ENCODE measurements around the gene ZNF366.

ZNF366 gene

GRCh38 chr5:72497823-72498222, 9.4 kb downstream of the ZNF366 start:
- Histone ChIP-seq H3K79me2 (ENCODE audit: control insufficient read depth, insufficient read depth, low read length) (no peaks in the 10 kb centered on the region), H3K27me3 (ENCODE audit: insufficient read depth, low read length, poor library complexity) (no peaks in the 10 kb centered on the region), H3K4me1 (ENCODE audit: control insufficient read depth, low read depth, low read length) (no peaks in the 10 kb centered on the region), H2BK15ac (replicated peaks; ENCODE audit: low read depth) (no peak overlapping the region), H3K4me2 (ENCODE audit: low read length) (no peak overlapping the region), H3K56ac (ENCODE audit: low read length) (no peak overlapping the region), H4K8ac (ENCODE audit: low read depth, low read length) (no peak overlapping the region), H2BK5ac (ENCODE audit: low read length) (no peak overlapping the region), H3K4ac (ENCODE audit: low read depth, low read length) (no peak overlapping the region), H3K18ac (ENCODE audit: low read length) (no peak overlapping the region), H3K9ac (ENCODE audit: low read length) (no peak overlapping the region), H4K5ac (ENCODE audit: low read length) (no peak overlapping the region), H2AK5ac (ENCODE audit: low read length) (no peak overlapping the region), H3K4me3 (ENCODE audit: low read length) (no peak overlapping the region), H3K23ac (ENCODE audit: low read length) (no peak overlapping the region), H3K36me3 (ENCODE audit: control insufficient read depth, insufficient read depth, low read length) (no peaks in the 10 kb centered on the region), H3K79me1 (ENCODE audit: low read length) (no peaks in the 10 kb centered on the region), H3K27ac (ENCODE audit: low read depth, low read length) (no peak overlapping the region), H2BK120ac (ENCODE audit: low read depth, low read length) (no peak overlapping the region)
- no peak for DNase-seq
- WGBS (ENCODE audit: extremely low coverage, insufficient coverage, low lambda C conversion rate), result no CpG with 5 or more reads among the region's 3 CpGs

- Histone ChIP-seq H3K4me1 (ENCODE audit: control insufficient read depth, low read depth, low read length) (no peaks in the 10 kb centered on the region), H3K23ac (ENCODE audit: low read length) (no peak overlapping the region), H3K4ac (ENCODE audit: low read depth, low read length) (no peak overlapping the region), H3K27me3 (ENCODE audit: insufficient read depth, low read length, poor library complexity) (no peaks in the 10 kb centered on the region), H2BK15ac (replicated peaks; ENCODE audit: low read depth) (no peak overlapping the region), H4K8ac (ENCODE audit: low read depth, low read length) (no peak overlapping the region), H3K36me3 (ENCODE audit: control insufficient read depth, insufficient read depth, low read length) (no peaks in the 10 kb centered on the region), H4K5ac (ENCODE audit: low read length) (no peak overlapping the region), H2BK5ac (ENCODE audit: low read length) (no peak overlapping the region), H3K4me3 (ENCODE audit: low read length) (no peak overlapping the region), H3K56ac (ENCODE audit: low read length) (no peak overlapping the region), H2BK120ac (ENCODE audit: low read depth, low read length) (no peak overlapping the region), H3K4me2 (ENCODE audit: low read length) (no peak overlapping the region), H3K18ac (ENCODE audit: low read length) (no peak overlapping the region), H3K27ac (ENCODE audit: low read depth, low read length) (no peak overlapping the region), H3K79me2 (ENCODE audit: control insufficient read depth, insufficient read depth, low read length) (no peaks in the 10 kb centered on the region), H3K79me1 (ENCODE audit: low read length) (no peaks in the 10 kb centered on the region), H3K9ac (ENCODE audit: low read length) (no peak overlapping the region), H2AK5ac (ENCODE audit: low read length) (no peak overlapping the region)
- no CpG with 5 or more reads among the region's 6 CpGs for WGBS (ENCODE audit: extremely low coverage, insufficient coverage, low lambda C conversion rate)
- no peak for DNase-seq
These were observed 11.8 kb downstream of the ZNF366 start for GRCh38 chr5:72495410-72495809.

DNA sequence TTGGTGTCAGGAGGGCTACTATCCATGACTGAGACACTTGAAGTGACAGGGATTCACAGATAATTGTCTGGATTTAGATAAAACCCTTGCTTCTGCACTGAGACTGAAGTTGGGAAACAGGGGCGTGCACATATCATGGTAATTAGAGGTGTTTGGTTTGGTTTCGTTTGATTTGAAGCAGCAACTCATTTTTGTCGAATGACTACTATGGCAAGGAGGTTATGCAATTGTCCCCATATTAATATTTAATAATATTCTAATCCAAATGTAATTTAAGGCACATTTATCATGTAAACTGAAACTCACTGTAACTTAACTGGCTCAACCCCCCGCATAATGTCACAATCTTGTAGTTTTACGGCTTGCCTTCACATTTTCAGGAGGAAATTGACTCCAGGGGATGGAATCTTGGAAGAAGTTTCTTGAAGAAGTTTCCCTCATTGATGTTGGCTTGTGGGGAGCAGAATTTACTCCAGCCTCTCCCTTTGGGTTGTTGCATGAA, 12.5 kb downstream of the ZNF366 start:
- Histone ChIP-seq H3K9ac (ENCODE audit: low read length) (no peak overlapping the region), H3K4me3 (ENCODE audit: low read length) (no peak overlapping the region), H3K18ac (ENCODE audit: low read length) (no peak overlapping the region), H3K4ac (ENCODE audit: low read depth, low read length) (no peak overlapping the region), H3K4me2 (ENCODE audit: low read length) (no peak overlapping the region), H2BK120ac (ENCODE audit: low read depth, low read length) (no peak overlapping the region), H3K23ac (ENCODE audit: low read length) (no peak overlapping the region), H3K56ac (ENCODE audit: low read length) (no peak overlapping the region), H4K8ac (ENCODE audit: low read depth, low read length) (no peak overlapping the region), H3K36me3 (ENCODE audit: control insufficient read depth, insufficient read depth, low read length) (no peaks in the 10 kb centered on the region), H2BK5ac (ENCODE audit: low read length) (no peak overlapping the region), H2BK15ac (replicated peaks; ENCODE audit: low read depth) (no peak overlapping the region), H2AK5ac (ENCODE audit: low read length) (no peak overlapping the region), H4K5ac (ENCODE audit: low read length) (no peak overlapping the region), H3K4me1 (ENCODE audit: control insufficient read depth, low read depth, low read length) (no peaks in the 10 kb centered on the region), H3K27ac (ENCODE audit: low read depth, low read length) (no peak overlapping the region), H3K79me1 (ENCODE audit: low read length) (no peaks in the 10 kb centered on the region), H3K27me3 (ENCODE audit: insufficient read depth, low read length, poor library complexity) (no peaks in the 10 kb centered on the region), H3K79me2 (ENCODE audit: control insufficient read depth, insufficient read depth, low read length) (no peaks in the 10 kb centered on the region)
- DNase-seq, result no peak
- WGBS (ENCODE audit: extremely low coverage, insufficient coverage, low lambda C conversion rate), result no CpG with 5 or more reads among the region's 5 CpGs

- H3K79me1 ChIP-seq (ENCODE audit: low read length), result no peaks in the 10 kb centered on the region
- H3K4ac ChIP-seq (ENCODE audit: low read depth, low read length), result no peak overlapping the region
- H4K8ac ChIP-seq (ENCODE audit: low read depth, low read length), result no peak overlapping the region
- no peak overlapping the region for H3K18ac ChIP-seq (ENCODE audit: low read length)
- H3K4me2 ChIP-seq (ENCODE audit: low read length), result no peak overlapping the region
- H2BK15ac ChIP-seq (replicated peaks; ENCODE audit: low read depth), result no peak overlapping the region
- no peak overlapping the region for H2BK5ac ChIP-seq (ENCODE audit: low read length)
- H3K9ac ChIP-seq (ENCODE audit: low read length), result no peak overlapping the region
- no peak overlapping the region for H2AK5ac ChIP-seq (ENCODE audit: low read length)
- no peaks in the 10 kb centered on the region for H3K79me2 ChIP-seq (ENCODE audit: control insufficient read depth, insufficient read depth, low read length)
- H3K36me3 ChIP-seq (ENCODE audit: control insufficient read depth, insufficient read depth, low read length), result no peaks in the 10 kb centered on the region
- no peaks in the 10 kb centered on the region for H3K27me3 ChIP-seq (ENCODE audit: insufficient read depth, low read length, poor library complexity)
- no peak for DNase-seq
- H4K5ac ChIP-seq (ENCODE audit: low read length), result no peak overlapping the region
- H3K23ac ChIP-seq (ENCODE audit: low read length), result no peak overlapping the region
- no peak overlapping the region for H3K56ac ChIP-seq (ENCODE audit: low read length)
- no peak overlapping the region for H3K27ac ChIP-seq (ENCODE audit: low read depth, low read length)
- H2BK120ac ChIP-seq (ENCODE audit: low read depth, low read length), result no peak overlapping the region
- no peaks in the 10 kb centered on the region for H3K4me1 ChIP-seq (ENCODE audit: control insufficient read depth, low read depth, low read length)
- no peak overlapping the region for H3K4me3 ChIP-seq (ENCODE audit: low read length)
These were observed 17.7 kb downstream of the ZNF366 start for GRCh38 chr5:72489536-72489935.

DNA sequence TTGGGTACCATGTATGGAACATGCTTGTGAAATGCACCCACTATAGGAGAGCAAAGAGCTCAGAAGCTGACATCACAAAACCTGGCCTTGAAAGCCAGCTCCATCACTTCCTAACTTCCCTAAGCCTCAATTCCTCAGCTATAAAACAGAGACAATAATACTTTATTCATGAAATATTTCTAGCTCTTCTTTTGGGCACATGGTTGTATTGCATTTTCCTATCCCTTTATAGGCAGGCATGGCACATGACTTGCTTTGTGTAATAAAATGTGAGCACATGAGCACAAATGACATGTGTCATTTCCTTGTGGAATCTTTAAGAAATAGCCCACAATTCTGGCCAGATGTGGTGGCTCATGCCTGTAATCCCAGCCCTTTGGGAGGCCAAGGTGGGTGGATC, 18.5 kb downstream of the ZNF366 start:
- H4K8ac ChIP-seq (ENCODE audit: low read depth, low read length), result no peak overlapping the region
- no peak overlapping the region for H2BK120ac ChIP-seq (ENCODE audit: low read depth, low read length)
- no peak overlapping the region for H4K5ac ChIP-seq (ENCODE audit: low read length)
- no peaks in the 10 kb centered on the region for H3K79me2 ChIP-seq (ENCODE audit: control insufficient read depth, insufficient read depth, low read length)
- no peaks in the 10 kb centered on the region for H3K36me3 ChIP-seq (ENCODE audit: control insufficient read depth, insufficient read depth, low read length)
- H3K4me3 ChIP-seq (ENCODE audit: low read length), result no peak overlapping the region
- no peak overlapping the region for H2BK15ac ChIP-seq (replicated peaks; ENCODE audit: low read depth)
- H3K27me3 ChIP-seq (ENCODE audit: insufficient read depth, low read length, poor library complexity), result no peaks in the 10 kb centered on the region
- no peak overlapping the region for H2AK5ac ChIP-seq (ENCODE audit: low read length)
- H3K4me1 ChIP-seq (ENCODE audit: control insufficient read depth, low read depth, low read length), result no peaks in the 10 kb centered on the region
- H3K18ac ChIP-seq (ENCODE audit: low read length), result no peak overlapping the region
- no peak overlapping the region for H3K27ac ChIP-seq (ENCODE audit: low read depth, low read length)
- H3K23ac ChIP-seq (ENCODE audit: low read length), result no peak overlapping the region
- H3K9ac ChIP-seq (ENCODE audit: low read length), result no peak overlapping the region
- no peak overlapping the region for H3K4me2 ChIP-seq (ENCODE audit: low read length)
- no peak overlapping the region for H3K4ac ChIP-seq (ENCODE audit: low read depth, low read length)
- no peak overlapping the region for H2BK5ac ChIP-seq (ENCODE audit: low read length)
- DNase-seq, result no peak
- no peaks in the 10 kb centered on the region for H3K79me1 ChIP-seq (ENCODE audit: low read length)
- H3K56ac ChIP-seq (ENCODE audit: low read length), result no peak overlapping the region

DNA sequence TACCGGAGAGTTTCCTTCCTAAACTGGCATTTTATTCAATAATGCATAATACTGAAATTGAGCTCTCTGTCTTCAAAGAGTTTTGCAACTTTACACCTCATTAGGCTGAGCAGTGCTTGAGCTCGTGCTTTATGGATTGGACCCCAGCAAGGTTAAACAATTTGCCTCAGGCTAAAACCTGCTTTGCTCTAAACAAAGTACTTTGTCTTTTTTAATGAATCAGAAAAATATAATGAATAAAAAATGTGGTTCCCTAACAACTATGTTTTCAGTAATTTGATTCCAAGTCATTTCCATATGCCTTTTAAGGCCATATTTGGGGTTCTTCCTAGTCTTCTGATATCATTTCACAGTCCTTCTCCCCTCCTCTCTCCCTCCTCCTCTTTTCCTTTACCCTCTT, 20.0 kb downstream of the ZNF366 start:
- Histone ChIP-seq H3K4me1 (ENCODE audit: control insufficient read depth, low read depth, low read length) (no peaks in the 10 kb centered on the region), H4K8ac (ENCODE audit: low read depth, low read length) (no peak overlapping the region), H3K79me2 (ENCODE audit: control insufficient read depth, insufficient read depth, low read length) (no peaks in the 10 kb centered on the region), H3K4me3 (ENCODE audit: low read length) (no peak overlapping the region), H2AK5ac (ENCODE audit: low read length) (no peak overlapping the region), H2BK15ac (replicated peaks; ENCODE audit: low read depth) (no peak overlapping the region), H3K18ac (ENCODE audit: low read length) (no peak overlapping the region), H3K4me2 (ENCODE audit: low read length) (no peak overlapping the region), H2BK120ac (ENCODE audit: low read depth, low read length) (no peak overlapping the region), H3K4ac (ENCODE audit: low read depth, low read length) (no peak overlapping the region), H4K5ac (ENCODE audit: low read length) (no peak overlapping the region), H3K27me3 (ENCODE audit: insufficient read depth, low read length, poor library complexity) (no peaks in the 10 kb centered on the region), H3K27ac (ENCODE audit: low read depth, low read length) (no peak overlapping the region), H3K9ac (ENCODE audit: low read length) (no peak overlapping the region), H2BK5ac (ENCODE audit: low read length) (no peak overlapping the region), H3K36me3 (ENCODE audit: control insufficient read depth, insufficient read depth, low read length) (no peaks in the 10 kb centered on the region), H3K23ac (ENCODE audit: low read length) (no peak overlapping the region), H3K56ac (ENCODE audit: low read length) (no peak overlapping the region), H3K79me1 (ENCODE audit: low read length) (no peaks in the 10 kb centered on the region)
- DNase-seq, result no peak
- WGBS (ENCODE audit: extremely low coverage, insufficient coverage, low lambda C conversion rate), result no CpG with 5 or more reads among the region's 2 CpGs
